Suprapubic skin (tissue), 4 donors: ENCODE results near the gene TMEM35A. TPM values are rescaled to one million over a fixed set of nuclear protein-coding genes. Genes with fewer than 3 reads are reported as not detected.

Experiments
- DNase-seq, 2 donors: peaks; one replicate each; pipeline ENCODE4 v3.0.0-alpha.2; 2019; ENCODE audit warnings: low spot score in 2 of 2
- H3K27ac ChIP-seq: fragments of 200-600 bp; sonication (generic); one replicate; pipeline ENCODE4 v1.5.1; 2019
- H3K27me3 ChIP-seq: fragments of 200-600 bp; sonication (generic); one replicate; pipeline ENCODE4 v1.5.1; 2019
- H3K36me3 ChIP-seq: fragments of 200-600 bp; sonication (generic); one replicate; pipeline ENCODE4 v1.5.1; 2019
- H3K4me1 ChIP-seq: fragments of 200-600 bp; sonication (generic); one replicate; pipeline ENCODE4 v1.5.1; 2019
- H3K4me3 ChIP-seq: fragments of 200-600 bp; sonication (generic); one replicate; pipeline ENCODE4 v1.5.1; 2019; ENCODE audit warnings: mild to moderate bottlenecking
- H3K9me3 ChIP-seq: fragments of 200-600 bp; sonication (generic); one replicate; pipeline ENCODE4 v1.5.1; 2019
- CTCF ChIP-seq, 2 donors: fragments of 200-600 bp in 1 of 2; fragments of 450-650 bp in 1 of 2; sonication (generic) in 1 of 2; IDR thresholded peaks; one replicate each; pipeline ENCODE4 v1.5.1; 2016 to 2019; ENCODE audit warnings: antibody characterized with exemption in 2 of 2, mild to moderate bottlenecking in 1 of 2, moderate library complexity in 1 of 2
- EP300 ChIP-seq: sonication (generic); formaldehyde crosslinking; IDR thresholded peaks from one replicate; pipeline ENCODE4 v1.6.1; 2017; ENCODE audit warnings: antibody characterized with exemption
- POLR2A ChIP-seq, 2 donors: fragments of 450-650 bp; IDR thresholded peaks; one replicate each; pipeline ENCODE4 v1.6.1; 2017; ENCODE audit warnings: antibody characterized with exemption in 2 of 2, mild to moderate bottlenecking in 2 of 2, moderate library complexity in 2 of 2
- POLR2AphosphoS5 ChIP-seq, 3 donors: sonication (generic); formaldehyde crosslinking; IDR thresholded peaks; one replicate each; pipeline ENCODE4 v1.6.1; 2017; ENCODE audit warnings: antibody characterized with exemption in 3 of 3
- WGBS: methylation state at CpG from one replicate; pipeline ENCODE4 v1.1.5; 2018; 5-methylcytosine and 5-hydroxymethylcytosine counted together
- total RNA-seq, 4 donors: library from RNA; depleted of rRNA; stranded (reverse); fragments of >200 nt; gene quantifications; one replicate each; pipeline ENCODE4 v1.1.0, GENCODE V29; 2016

Gene TMEM35A
- total RNA-seq, 4 donors from 2014 or later = 0.21 TPM; not detected in 3

GRCh38 chrX:101079736-101080270 lies 1.1 kb downstream of the TMEM35A start:
- H3K4me3 ChIP-seq = no peak overlapping the region
- DNase-seq = no peak
- TF ChIP-seq POLR2A (IDR thresholded peaks at IDR 0.05) = no peak
- TF ChIP-seq POLR2AphosphoS5 (IDR thresholded peaks at IDR 0.05) = no peak
- no peak for TF ChIP-seq EP300
- no peak for TF ChIP-seq CTCF (IDR thresholded peaks at IDR 0.05)
- 60% methylated on average over 8 of the region's 8 CpGs for WGBS
- H3K4me1 ChIP-seq = no peaks in the 10 kb centered on the region
- no peaks in the 10 kb centered on the region for H3K27me3 ChIP-seq
- no peaks in the 10 kb centered on the region for H3K9me3 ChIP-seq
- H3K27ac ChIP-seq = no peak overlapping the region
- H3K36me3 ChIP-seq = no peaks in the 10 kb centered on the region

GRCh38 chrX:101080326-101081124 lies 1.8 kb downstream of the TMEM35A start:
- H3K36me3 ChIP-seq = no peaks in the 10 kb centered on the region
- no peaks in the 10 kb centered on the region for H3K4me1 ChIP-seq
- H3K9me3 ChIP-seq = no peaks in the 10 kb centered on the region
- H3K27ac ChIP-seq = no peak overlapping the region
- TF ChIP-seq POLR2AphosphoS5 (IDR thresholded peaks at IDR 0.05) = no peak
- no peak for TF ChIP-seq EP300
- DNase-seq = no peak
- no peaks in the 10 kb centered on the region for H3K27me3 ChIP-seq
- WGBS = 65% methylated on average over 3 of the region's 3 CpGs
- no peak overlapping the region for H3K4me3 ChIP-seq

GRCh38 chrX:101081231-101081630 lies 2.6 kb downstream of the TMEM35A start:
- 70% methylated on average over 3 of the region's 3 CpGs for WGBS
- Histone ChIP-seq H3K27ac (no peak overlapping the region), H3K9me3 (no peaks in the 10 kb centered on the region), H3K4me1 (no peaks in the 10 kb centered on the region), H3K36me3 (no peaks in the 10 kb centered on the region), H3K27me3 (no peaks in the 10 kb centered on the region), H3K4me3 (no peak overlapping the region)
- no peak for DNase-seq
- TF ChIP-seq POLR2A (IDR thresholded peaks at IDR 0.05) (no peak), EP300 (no peak), CTCF (IDR thresholded peaks at IDR 0.05) (no peak)

GRCh38 chrX:101091817-101092216 lies 13.1 kb downstream of the TMEM35A start:
- TF ChIP-seq EP300 (no peak), POLR2A (IDR thresholded peaks at IDR 0.05) (no peak), CTCF (IDR thresholded peaks at IDR 0.05) (no peak), POLR2AphosphoS5 (IDR thresholded peaks at IDR 0.05) (no peak)
- 97% methylated on average over 1 of the region's 1 CpG for WGBS
- no peak for DNase-seq
- no peaks in the 10 kb centered on the region for H3K36me3 ChIP-seq
- no peak overlapping the region for H3K4me3 ChIP-seq
- H3K27me3 ChIP-seq = no peaks in the 10 kb centered on the region
- no peaks in the 10 kb centered on the region for H3K4me1 ChIP-seq
- H3K27ac ChIP-seq = no peak overlapping the region
- H3K9me3 ChIP-seq = no peaks in the 10 kb centered on the region

GRCh38 chrX:101097546-101098453 lies 19.1 kb downstream of the TMEM35A start, which contains the start of gene CENPI:
CENPI (plus strand) TSS chrX:101098204; CDS start chrX:101101071, 2,867 bp downstream.
- Histone ChIP-seq H3K9me3 (no peaks in the 10 kb centered on the region), H3K27ac (peak within 1 kb of the TSS; percentile 64), H3K4me3 (peak within 1 kb of the TSS; percentile 46), H3K36me3 (no peaks in the 10 kb centered on the region), H3K27me3 (no peaks in the 10 kb centered on the region), H3K4me1 (peaks cover 6% of the 10 kb centered on the region)
- TF ChIP-seq CTCF (IDR thresholded peaks at IDR 0.05) = no peak
- TF ChIP-seq EP300 = no peak
- TF ChIP-seq POLR2AphosphoS5 (IDR thresholded peaks at IDR 0.05) = no peak
- TF ChIP-seq POLR2A (IDR thresholded peaks at IDR 0.05) = no peak
- WGBS = 53% methylated on average over 39 of the region's 48 CpGs
- peak; percentile 92 to 94 for DNase-seq
